KMS-11 (cell line): Measurements from ENCODE around the gene NRTN.

ENCODE experiments used
- H2AFZ ChIP-seq: fragments of 200-600 bp; sonication (generic); 2 replicates; pipeline ENCODE4 v1.6.1; 2016; ENCODE audit warnings: antibody characterized with exemption, mixed run types, low read depth
- H3K27ac ChIP-seq: fragments of 200-600 bp; sonication (generic); 2 replicates; pipeline ENCODE4 v1.6.1; 2016; ENCODE audit warnings: mild to moderate bottlenecking, mixed run types
- H3K27me3 ChIP-seq: fragments of 200-600 bp; sonication (generic); 2 replicates; pipeline ENCODE4 v1.6.1; 2017; ENCODE audit warnings: mild to moderate bottlenecking, low read depth, mixed run types, moderate library complexity; ENCODE audit not compliant: insufficient read depth
- H3K36me3 ChIP-seq: fragments of 200-600 bp; sonication (generic); 2 replicates; pipeline ENCODE4 v1.6.1; 2017; ENCODE audit warnings: mild to moderate bottlenecking, mixed run types; ENCODE audit not compliant: insufficient read depth
- H3K4me1 ChIP-seq: fragments of 200-600 bp; sonication (generic); 2 replicates; pipeline ENCODE4 v1.6.1; 2016; ENCODE audit warnings: mild to moderate bottlenecking, low read depth, mixed run types; ENCODE audit not compliant: poor library complexity, severe bottlenecking
- H3K4me2 ChIP-seq: fragments of 200-600 bp; sonication (generic); 2 replicates; pipeline ENCODE4 v1.7.0; 2016; ENCODE audit warnings: mild to moderate bottlenecking, mixed run types
- H3K4me3 ChIP-seq: fragments of 200-600 bp; sonication (generic); IDR thresholded peaks from 2 replicates; pipeline ENCODE4 v1.6.1; 2017; ENCODE audit warnings: low read depth, low read length, mixed read lengths; ENCODE audit not compliant: insufficient read depth
- H3K79me2 ChIP-seq: fragments of 200-600 bp; sonication (generic); 2 replicates; pipeline ENCODE4 v1.6.1; 2016; ENCODE audit warnings: low read depth, mixed run types; ENCODE audit not compliant: insufficient read depth
- H3K9ac ChIP-seq: fragments of 200-600 bp; sonication (generic); 2 replicates; pipeline ENCODE4 v1.6.1; 2016; ENCODE audit warnings: mild to moderate bottlenecking, mixed run types
- H4K20me1 ChIP-seq: fragments of 200-600 bp; sonication (generic); 2 replicates; pipeline ENCODE4 v1.6.1; 2016; ENCODE audit warnings: mild to moderate bottlenecking, mixed run types; ENCODE audit not compliant: insufficient read depth
- CTCF ChIP-seq: fragments of 200-600 bp; sonication (generic); conservative IDR thresholded peaks from 2 replicates; pipeline ENCODE4 v1.6.1; 2017; ENCODE audit warnings: low read depth, mild to moderate bottlenecking, antibody characterized with exemption, low read length, moderate library complexity, mixed read lengths

NRTN gene

GRCh38 chr19:5864013-5864720 is 59.3 kb downstream of the NRTN start:
- Histone ChIP-seq H3K9ac (no peak overlapping the region), H3K4me3 (no peak overlapping the region), H2AFZ (no peak overlapping the region), H3K27ac (no peak overlapping the region), H3K27me3 (peaks cover 23% of the 10 kb centered on the region; the same call in 1 of the 2 replicates), H4K20me1 (no peaks in the 10 kb centered on the region), H3K4me2 (no peak overlapping the region), H3K36me3 (no peaks in the 10 kb centered on the region), H3K79me2 (no peaks in the 10 kb centered on the region), H3K4me1 (no peaks in the 10 kb centered on the region)
- no peak for TF ChIP-seq CTCF

- Histone ChIP-seq H3K4me3 (no peak overlapping the region), H3K9ac (no peak overlapping the region), H3K4me2 (no peak overlapping the region), H3K79me2 (no peaks in the 10 kb centered on the region), H4K20me1 (no peaks in the 10 kb centered on the region), H3K27me3 (peaks cover 19% of the 10 kb centered on the region; the same call in 1 of the 2 replicates), H3K36me3 (no peaks in the 10 kb centered on the region), H2AFZ (no peak overlapping the region), H3K4me1 (no peaks in the 10 kb centered on the region), H3K27ac (no peak overlapping the region)
- TF ChIP-seq CTCF = no peak; the same call in 1 of the 2 replicates
These were observed 60.0 kb downstream of the NRTN start for GRCh38 chr19:5864725-5865486.

- H3K36me3 ChIP-seq = no peaks in the 10 kb centered on the region
- no peak overlapping the region for H3K4me3 ChIP-seq
- H4K20me1 ChIP-seq = no peaks in the 10 kb centered on the region
- no peak overlapping the region for H2AFZ ChIP-seq
- H3K9ac ChIP-seq = no peak overlapping the region
- peaks cover 16% of the 10 kb centered on the region; the same call in 1 of the 2 replicates for H3K27me3 ChIP-seq
- no peak overlapping the region for H3K4me2 ChIP-seq
- no peak for TF ChIP-seq CTCF
- no peaks in the 10 kb centered on the region for H3K4me1 ChIP-seq
- H3K27ac ChIP-seq = no peak overlapping the region
- no peaks in the 10 kb centered on the region for H3K79me2 ChIP-seq
These were observed 60.9 kb downstream of the NRTN start for GRCh38 chr19:5865772-5866171.

- Histone ChIP-seq H3K4me3 (no peak overlapping the region), H2AFZ (no peak overlapping the region), H4K20me1 (no peaks in the 10 kb centered on the region), H3K9ac (no peak overlapping the region), H3K27ac (no peak overlapping the region), H3K36me3 (no peaks in the 10 kb centered on the region), H3K4me1 (no peaks in the 10 kb centered on the region), H3K27me3 (peaks cover 19% of the 10 kb centered on the region; the same call in 1 of the 2 replicates), H3K79me2 (no peaks in the 10 kb centered on the region), H3K4me2 (no peak overlapping the region)
- no peak for TF ChIP-seq CTCF
These were observed 62.6 kb downstream of the NRTN start for GRCh38 chr19:5867201-5868136.
